PFSK-1 (cell line): Measurements from ENCODE around the gene OBP2B.

Experiments used
- FOXP2 ChIP-seq: optimal IDR thresholded peaks from 2 replicates; pipeline ENCODE3; 2011; ENCODE audit warnings: borderline replicate concordance, control low read depth, inconsistent platforms; ENCODE audit not compliant: insufficient read depth; ENCODE audit errors: extremely low read length, extremely low read depth
- POLR2AphosphoS5 ChIP-seq: IDR thresholded peaks from 2 replicates; pipeline ENCODE4 v1.6.1; 2012; ENCODE audit warnings: low read depth, mild to moderate bottlenecking, control low read depth, low read length, moderate library complexity
- REST ChIP-seq, 2 experiments: IDR thresholded peaks; 2 replicates each; pipeline versions ENCODE4 v1.6.1 to v1.8.0; 2011 to 2012; ENCODE audit warnings: low read depth in 2 of 2, low read length in 2 of 2, control low read depth in 1 of 2, inconsistent platforms in 1 of 2, mild to moderate bottlenecking in 1 of 2, moderate library complexity in 1 of 2; ENCODE audit not compliant: insufficient read depth in 1 of 2
- SIN3A ChIP-seq: IDR thresholded peaks from 2 replicates; pipeline ENCODE4 v1.6.1; 2012; ENCODE audit warnings: mild to moderate bottlenecking, low read length, moderate library complexity, borderline replicate concordance; ENCODE audit not compliant: insufficient read depth
- TAF1 ChIP-seq: IDR thresholded peaks from 2 replicates; pipeline ENCODE4 v1.6.1; 2012; ENCODE audit warnings: low read length, control low read depth, borderline replicate concordance; ENCODE audit not compliant: insufficient read depth

The OBP2B gene

GRCh38 chr9:133169102-133169501 is 39.9 kb downstream of the OBP2B start:
- TF ChIP-seq SIN3A (no peak), REST (IDR thresholded peaks at IDR 0.05; ENCODE audit: insufficient read depth in 1 of 2, low read depth in 2 of 2, low read length in 2 of 2) (no peak), POLR2AphosphoS5 (no peak), TAF1 (no peak), FOXP2 (no peak)

GRCh38 chr9:133168432-133168831 is 40.6 kb downstream of the OBP2B start:
- no peak for TF ChIP-seq FOXP2
- TF ChIP-seq TAF1 = no peak
- no peak for TF ChIP-seq POLR2AphosphoS5
- TF ChIP-seq SIN3A = no peak

GRCh38 chr9:133167769-133168168 is 41.3 kb downstream of the OBP2B start:
- TF ChIP-seq FOXP2 = no peak
- no peak for TF ChIP-seq SIN3A
- TF ChIP-seq TAF1 = no peak
- TF ChIP-seq REST (IDR thresholded peaks at IDR 0.05; ENCODE audit: insufficient read depth in 1 of 2, low read depth in 2 of 2, low read length in 2 of 2) = no peak
- no peak for TF ChIP-seq POLR2AphosphoS5

- TF ChIP-seq SIN3A = no peak
- TF ChIP-seq FOXP2 = no peak
- no peak for TF ChIP-seq REST (IDR thresholded peaks at IDR 0.05; ENCODE audit: insufficient read depth in 1 of 2, low read depth in 2 of 2, low read length in 2 of 2)
- no peak for TF ChIP-seq POLR2AphosphoS5
- TF ChIP-seq TAF1 = no peak
Observed at GRCh38 chr9:133167096-133167730, 41.8 kb downstream of the OBP2B start.

GRCh38 chr9:133166392-133166791 is 42.7 kb downstream of the OBP2B start:
- no peak for TF ChIP-seq TAF1
- TF ChIP-seq POLR2AphosphoS5 = no peak
- TF ChIP-seq FOXP2 = no peak
- TF ChIP-seq SIN3A = no peak
- TF ChIP-seq REST (IDR thresholded peaks at IDR 0.05; ENCODE audit: insufficient read depth in 1 of 2, low read depth in 2 of 2, low read length in 2 of 2) = no peak
